ENCODE results near the gene HSD17B7.
"Not testable (repeated sequence)": the region's sequence is repeated elsewhere in the genome, so short reads cannot be mapped to it uniquely, and the experiment has no call there.

The HSD17B7 gene, protein sequence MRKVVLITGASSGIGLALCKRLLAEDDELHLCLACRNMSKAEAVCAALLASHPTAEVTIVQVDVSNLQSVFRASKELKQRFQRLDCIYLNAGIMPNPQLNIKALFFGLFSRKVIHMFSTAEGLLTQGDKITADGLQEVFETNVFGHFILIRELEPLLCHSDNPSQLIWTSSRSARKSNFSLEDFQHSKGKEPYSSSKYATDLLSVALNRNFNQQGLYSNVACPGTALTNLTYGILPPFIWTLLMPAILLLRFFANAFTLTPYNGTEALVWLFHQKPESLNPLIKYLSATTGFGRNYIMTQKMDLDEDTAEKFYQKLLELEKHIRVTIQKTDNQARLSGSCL

DNA sequence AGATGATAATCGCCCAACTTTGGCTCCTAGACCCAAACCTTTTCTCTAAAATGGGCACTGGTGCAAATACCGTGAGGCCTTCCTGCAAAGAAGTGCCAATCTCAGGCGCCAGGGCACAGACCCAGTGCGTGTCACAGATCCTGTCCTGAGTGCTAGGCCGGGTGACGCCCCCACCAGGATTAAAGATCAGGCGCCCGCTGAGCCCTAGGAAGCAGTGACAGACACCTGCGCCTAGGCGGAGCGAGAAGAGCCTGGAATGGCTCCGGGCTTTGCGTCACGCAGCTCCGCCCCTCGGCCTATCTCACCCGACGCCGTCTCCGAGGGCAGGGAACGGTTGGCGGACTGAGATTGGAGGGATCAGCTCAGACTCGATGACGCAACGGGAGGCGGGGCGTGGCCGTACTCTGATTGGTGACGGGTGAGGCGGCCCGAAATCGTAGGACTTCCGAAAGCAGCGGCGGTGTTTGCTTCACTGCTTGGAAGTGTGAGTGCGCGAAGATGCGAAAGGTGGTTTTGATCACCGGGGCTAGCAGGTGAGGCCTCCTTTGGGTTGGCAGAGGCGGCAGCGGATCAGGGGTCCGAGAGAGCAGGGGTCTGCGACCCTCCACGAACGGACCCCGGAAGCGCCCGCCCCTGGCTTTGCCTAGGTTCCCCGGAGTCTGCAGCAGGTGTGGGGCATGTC is at the start of gene HSD17B7:
TSS of gene HSD17B7 (plus strand) at position 400 of the 682 bp plus-strand sequence. CDS start at position 499, 99 bp downstream.
- DNase-seq, result peak; percentile 97

DNA sequence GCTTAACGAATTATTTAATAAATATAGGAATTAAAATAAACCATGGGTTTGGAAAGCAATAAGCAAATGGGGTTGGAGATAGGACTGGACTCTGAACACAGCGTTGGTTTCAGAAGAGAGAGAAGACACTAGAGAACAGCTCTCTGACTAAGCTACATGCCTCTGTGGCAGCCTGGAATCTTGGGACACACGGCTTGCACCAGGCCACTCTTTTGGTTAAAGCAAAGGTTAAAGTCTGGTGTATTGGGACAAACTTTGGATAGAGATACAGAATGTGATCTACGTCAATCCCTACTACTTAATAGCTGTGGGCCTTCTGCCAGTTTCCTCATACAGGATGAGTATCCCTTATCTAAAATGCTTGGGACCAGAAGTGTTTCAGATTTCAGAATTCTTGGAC is 49.7 kb upstream of the HSD17B7 start:
- no peak for DNase-seq

DNA sequence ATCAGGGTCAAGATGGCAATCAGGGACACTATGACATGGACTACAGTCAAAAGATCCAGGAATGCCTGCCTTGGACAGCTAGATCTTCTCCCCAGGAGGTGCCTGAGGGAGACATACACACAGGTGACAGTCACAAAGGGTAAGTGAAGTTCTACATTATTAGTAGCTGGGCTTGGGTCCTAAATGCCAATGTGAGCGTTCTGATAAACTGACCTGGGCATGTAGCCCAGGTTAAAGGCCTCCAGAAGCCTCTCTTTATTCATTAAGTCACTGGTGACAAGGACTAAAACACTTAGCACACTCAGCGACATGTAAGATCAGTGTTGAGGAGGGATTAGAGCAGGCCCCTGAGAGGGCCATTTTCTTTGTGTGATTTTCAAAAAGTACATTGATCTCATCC is 48.9 kb upstream of the HSD17B7 start:
- no peak for DNase-seq

DNA sequence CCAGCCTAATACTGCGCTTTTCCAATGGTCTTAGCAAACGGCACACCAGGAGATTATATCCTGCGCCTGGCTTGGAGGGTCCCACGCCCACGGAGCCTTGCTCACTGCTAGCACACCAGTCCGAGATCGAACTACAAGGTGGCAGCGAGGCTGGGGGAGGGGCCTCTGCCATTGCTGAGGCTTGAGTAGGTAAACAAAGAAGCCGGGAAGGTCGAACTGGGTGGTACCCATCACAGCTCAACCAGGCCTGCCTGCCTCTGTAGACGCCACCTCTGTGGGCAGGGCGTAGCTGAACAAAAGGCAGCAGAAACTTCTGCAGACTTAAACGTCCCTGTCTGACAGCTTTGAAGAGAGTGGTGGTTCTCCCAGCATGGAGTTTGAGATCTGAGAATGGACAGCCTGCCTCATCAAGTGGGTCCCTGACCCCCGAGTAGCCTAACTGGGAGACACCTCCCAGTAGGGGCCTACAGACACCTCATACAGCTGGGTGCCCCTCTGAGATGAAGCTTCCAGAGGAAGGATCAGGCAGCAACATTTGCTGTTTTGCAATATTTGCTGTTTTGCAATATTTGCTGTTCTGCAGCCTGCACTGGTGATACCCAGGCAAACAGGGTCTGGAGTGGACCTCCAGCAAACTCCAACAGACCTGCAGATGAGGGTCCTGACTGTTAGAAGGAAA is 44.1 kb upstream of the HSD17B7 start:
- not testable (repeated sequence) for DNase-seq

DNA sequence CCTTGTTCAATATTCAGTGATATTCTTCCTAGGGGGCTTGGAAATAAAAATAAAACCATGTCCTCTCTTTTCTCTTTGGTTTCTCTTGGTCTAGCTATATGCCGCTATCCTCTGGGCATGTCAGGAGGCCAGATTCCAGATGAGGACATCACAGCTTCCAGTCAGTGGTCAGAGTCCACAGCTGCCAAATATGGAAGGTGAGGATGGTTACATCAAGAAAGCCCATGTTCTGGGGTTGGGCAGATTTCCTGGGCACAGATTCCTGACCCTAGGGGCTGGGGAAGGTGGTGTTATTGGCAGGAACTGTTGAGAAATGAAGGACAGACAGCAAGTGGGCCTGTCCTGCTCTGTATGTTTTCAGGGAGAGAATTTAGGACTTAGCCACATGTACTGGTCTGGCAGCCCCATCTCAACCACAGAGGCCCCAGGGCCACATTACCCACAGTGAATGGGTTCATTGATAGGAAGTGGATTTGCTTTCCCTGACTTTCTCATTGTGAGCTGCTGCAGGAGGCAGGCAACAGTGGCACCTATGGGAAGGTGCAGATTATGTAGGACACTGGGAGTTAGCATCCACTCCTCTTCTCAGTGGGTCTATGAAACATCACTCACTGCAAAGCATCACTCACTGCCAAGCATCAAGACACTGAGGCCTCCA is 37.4 kb upstream of the HSD17B7 start:
- DNase-seq, result no peak

DNA sequence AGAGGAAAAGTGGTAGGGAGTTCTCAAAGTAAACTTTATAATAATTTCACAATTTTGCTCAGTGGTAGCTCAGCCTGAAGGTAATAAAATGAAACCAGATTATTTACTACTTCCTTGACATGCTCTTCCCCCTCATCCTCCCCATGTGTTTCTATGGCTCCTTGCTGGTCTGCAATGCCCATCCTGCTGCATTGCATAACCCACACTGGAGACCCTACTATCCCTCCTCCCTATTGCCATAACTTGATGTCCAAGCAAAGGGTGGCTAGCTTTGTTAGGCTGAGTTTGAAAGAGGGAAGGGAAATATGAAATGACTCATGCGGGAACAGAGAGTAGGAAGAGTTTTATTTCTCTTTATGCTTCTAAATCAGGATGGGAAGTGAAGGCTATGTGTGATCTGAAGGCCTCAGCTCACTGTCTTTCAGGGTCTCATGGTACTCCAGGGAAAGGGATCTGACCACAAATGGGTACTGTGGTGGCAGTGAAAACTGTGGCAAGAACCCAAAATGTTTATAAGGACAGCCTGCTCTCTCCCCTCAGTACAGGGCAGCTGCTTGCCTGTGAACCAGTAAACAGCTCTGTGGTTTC is 36.4 kb upstream of the HSD17B7 start:
- no peak for DNase-seq

DNA sequence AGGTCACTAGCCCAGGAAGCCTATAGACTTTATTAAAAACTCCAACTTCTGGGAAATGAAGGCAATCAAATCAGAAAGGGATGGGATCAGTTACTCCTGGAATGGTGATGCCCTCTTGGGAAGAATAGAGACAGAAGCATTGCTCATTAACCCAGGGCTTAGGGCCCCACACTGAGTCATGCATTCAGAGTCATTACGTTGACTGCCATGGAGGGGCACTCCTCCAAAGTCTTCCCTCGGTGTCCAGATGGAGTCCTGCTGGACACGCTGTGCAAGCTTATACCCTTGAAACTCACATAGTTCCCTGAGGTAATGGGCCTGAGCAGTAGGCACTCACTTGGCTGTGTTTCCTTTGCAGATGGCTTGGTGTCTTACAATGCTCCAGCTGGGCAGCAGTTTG is 35.2 kb upstream of the HSD17B7 start:
- peak; percentile 15 for DNase-seq

DNA sequence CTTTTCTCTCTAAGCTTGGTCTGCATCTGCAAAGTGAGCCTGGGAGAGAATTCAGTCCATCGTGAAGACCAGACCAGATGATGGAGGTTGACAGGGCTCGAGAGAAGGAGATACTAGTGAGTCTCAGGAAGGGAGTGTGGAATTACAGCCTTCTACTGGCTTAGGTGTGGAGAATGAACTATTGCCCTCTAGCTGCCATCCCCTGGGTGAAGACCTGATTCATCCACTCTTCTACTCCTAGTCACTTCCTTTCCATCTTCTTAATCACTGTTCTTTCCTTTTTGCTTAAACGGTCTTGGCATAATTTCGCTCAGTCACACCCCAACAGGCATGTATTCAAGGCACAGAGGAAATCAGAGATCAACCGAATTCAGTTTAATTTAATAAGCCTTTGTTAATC is 34.0 kb upstream of the HSD17B7 start:
- DNase-seq, result no peak

DNA sequence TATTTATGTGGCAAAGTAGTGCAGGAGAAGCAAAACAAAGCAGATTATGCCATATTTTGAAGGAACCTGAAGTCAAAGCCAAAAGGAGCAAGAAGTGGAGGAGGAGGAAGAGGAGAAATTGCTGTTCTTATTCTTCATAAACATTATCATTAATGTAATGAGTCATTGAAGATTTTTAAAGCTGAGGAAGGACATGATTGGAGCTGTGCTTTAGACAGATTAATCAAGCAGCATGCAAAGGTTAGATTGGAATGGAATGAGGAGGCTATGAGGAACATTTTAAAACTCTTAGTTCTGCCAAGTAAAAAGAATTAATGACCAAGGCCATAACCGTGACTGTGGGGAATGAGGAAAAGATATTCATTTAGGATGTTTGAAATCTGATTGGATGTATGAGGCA is 33.0 kb upstream of the HSD17B7 start:
- no peak for DNase-seq

DNA sequence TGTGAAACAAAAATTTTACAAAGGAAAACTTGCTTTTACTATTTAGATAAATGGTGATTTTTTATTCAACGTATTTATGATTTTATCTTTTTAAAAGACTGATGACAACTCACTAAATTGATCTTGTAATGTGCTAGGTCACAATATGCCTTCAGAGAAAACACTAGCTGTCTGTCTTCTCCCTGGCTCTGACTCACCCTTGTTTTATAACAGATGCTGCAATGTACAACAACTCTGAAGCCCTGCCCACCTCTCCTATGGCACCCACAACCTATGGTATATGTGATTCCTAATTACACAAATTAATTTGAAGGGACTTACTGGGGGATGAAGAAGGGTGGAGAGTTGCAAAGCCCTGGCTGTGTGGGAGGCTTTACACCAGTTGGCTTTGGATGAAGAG is 24.7 kb upstream of the HSD17B7 start:
- DNase-seq, result no peak

DNA sequence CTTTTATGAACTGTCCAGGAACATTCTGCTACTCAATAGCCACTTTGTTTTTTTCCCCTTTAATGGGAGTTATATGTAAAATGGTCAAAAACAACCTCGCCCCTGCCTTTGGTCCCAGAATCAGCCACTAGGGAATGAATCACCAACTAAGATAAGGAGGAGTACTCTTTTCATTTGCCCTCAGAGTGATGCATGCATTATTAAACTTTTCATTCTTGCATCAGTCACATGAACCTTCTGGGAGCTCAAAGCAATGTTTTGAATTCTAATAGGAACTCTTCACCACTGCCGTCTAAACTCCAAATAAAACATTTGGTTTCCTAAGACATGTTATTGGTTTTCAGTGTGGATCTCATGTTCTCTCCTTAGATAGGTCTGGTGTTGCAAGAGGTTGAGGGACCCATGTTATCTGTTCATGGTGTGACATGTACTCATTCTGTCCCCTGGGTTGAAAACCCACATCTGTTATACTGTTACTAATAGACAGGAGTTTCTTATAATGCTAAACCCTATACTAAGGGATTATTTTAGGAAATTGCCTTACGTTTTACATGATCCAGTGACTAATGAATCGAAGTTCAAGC is 17.8 kb upstream of the HSD17B7 start:
- no peak for DNase-seq

DNA sequence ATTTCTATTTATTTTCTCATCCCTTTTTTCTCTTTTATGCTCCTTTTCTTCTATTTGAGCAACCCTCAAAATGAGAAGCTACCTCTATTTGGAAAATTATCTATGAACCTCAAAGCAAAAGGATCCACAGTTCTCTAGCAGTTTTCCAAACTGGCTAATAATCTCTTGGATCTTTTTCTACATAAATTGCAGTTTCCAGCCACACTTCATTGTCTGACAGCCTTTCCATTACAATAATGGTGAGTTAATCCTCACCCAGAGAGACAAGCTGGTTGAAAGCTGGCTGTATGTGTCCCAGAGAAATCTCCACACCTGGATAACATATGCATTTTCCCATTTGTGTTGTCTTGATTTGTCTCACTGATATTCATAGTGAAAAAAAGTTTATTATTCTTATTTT is 16.5 kb upstream of the HSD17B7 start:
- DNase-seq, result no peak

DNA sequence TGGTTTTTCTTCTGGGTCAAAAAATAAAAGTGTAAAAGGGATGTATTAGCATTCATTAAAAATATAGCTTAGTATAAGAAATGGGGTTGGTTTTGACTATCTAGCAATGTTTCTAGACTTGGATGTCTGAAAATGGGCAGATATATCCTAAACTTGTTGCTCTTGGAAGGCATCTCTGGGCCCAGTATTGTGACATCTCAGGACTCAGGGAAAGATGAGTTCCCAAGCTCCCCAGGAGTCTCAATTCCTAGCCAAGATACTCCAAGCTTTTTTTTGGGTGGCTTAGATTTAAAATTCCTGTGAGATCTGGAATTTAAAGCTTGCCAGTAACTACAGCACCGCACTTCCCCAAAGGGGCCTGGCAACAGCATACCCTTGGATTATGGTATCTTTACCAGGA is 11.5 kb upstream of the HSD17B7 start:
- no peak for DNase-seq

DNA sequence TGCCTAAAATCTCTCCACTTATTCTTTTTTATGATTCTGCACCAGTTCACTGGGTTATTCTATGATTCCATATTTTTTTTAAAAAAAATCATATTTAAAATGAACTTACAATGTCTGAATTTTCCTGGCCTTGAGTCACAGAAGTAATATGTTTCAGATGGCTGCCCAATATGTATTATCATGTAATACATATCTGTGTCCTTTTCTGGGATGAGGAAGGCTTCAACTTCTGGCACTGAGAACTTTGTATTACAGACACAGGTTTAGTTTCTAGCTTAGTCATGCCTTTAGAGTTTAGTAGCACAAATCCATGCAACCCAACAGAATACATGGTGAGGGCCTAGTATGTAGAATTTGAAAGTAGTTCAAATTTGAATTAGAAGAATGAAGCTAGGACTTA is 7.8 kb upstream of the HSD17B7 start:
- DNase-seq, result no peak

DNA sequence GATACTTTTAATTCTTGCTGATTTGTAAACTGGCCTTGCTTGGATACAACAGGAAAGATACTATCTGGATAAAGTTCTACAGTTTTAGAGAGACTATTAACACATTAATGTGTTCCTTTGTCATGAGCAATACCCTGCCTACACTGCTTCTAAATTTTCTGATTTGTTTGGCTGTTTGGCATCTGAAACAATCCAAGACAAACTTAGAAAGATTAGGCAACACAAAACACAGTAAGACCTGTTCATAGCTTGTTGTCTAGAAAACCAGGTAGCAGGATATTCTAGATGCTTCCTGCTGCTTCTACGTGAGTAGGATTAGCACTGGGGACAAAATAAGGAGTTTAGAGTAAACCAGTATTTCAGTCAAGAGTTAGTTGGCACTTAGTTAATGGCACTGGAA is 5.6 kb upstream of the HSD17B7 start:
- DNase-seq, result not testable (repeated sequence)

DNA sequence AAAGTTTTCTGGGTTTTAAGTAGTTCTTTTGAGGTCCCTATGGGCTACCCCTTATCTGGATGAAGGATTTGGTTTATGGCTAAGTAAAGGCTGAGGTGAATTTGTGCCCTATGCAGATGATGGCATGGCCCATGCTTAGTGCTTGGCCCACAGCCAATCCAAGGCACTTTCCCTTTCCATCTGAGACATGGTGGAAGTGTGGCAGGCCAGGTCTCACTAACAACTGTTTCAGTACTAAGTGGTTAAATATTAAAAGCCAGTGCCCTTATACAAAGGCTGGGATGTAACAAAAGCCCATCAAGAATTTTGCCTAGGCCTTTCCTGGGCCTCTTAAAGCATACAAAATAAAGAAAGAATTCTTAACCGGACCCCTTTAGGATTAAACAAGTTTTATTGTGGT is 1.7 kb upstream of the HSD17B7 start:
- peak; percentile 30 for DNase-seq

DNA sequence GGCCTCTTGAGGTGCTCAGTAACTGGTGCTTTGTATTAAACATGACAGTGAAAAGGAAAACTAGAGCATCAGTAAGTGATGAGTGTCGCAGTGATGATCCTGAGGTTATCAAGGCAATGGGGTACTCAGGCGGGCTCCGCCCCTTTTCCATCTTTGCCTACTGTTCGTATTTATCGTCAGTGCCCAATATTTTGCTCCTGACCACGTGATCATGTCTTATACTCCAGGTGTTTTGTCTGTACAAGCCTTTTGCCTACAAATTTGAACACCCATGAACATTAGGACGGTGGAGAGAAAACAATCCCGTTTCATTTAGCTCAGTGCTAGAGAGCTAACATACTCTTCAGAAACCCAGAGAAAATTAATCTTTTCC is 469 bp downstream of the HSD17B7 start:
- peak; percentile 47 for DNase-seq

DNA sequence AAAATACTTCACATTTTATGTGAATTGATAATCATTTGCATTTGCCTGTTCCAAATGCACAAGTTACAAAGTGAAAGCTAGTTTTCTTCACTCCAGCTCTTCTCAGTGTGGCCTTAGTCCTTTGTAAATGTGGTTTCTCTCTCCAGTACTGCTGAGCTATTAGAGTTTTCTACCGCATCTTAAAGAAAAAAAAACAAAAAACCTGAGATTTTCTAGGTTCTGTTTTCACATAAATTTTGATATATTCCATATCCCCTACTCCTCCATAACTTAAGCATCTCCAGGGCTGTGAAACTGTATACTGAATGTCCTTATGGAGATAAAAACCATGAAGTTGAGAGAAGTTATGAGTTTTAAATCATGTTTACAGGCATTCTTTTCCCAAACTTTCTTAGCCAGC is 3.8 kb downstream of the HSD17B7 start:
- not testable (repeated sequence) for DNase-seq

DNA sequence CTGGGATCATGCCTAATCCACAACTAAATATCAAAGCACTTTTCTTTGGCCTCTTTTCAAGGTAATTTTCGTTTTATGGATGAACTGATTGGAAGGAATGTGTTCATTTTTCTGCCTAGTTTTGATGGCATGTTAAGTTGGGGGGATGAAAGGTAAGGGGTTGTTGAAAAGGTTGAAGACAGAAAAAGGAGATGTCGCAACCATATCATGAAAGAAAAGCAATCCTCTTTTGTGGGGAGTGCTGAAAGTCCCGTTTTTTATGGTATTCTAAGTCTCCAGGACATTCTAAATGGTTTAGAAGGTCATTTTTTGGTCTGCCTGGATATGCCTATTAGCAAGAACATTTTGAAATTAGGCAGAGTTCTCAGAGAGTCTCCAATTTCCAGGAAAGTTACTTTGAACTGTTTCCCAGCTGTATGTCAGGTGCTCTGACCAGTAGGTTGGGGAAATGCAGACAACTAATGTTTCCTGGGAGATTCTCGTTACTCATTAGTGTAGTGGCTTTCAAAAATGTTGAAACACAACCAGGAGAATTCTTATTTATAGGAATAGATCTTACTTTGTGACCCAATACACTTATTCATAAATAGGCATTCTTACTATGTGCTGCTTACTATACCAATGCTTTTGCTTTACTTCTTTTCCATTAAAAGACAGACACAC is 6.2 kb downstream of the HSD17B7 start:
- not testable (repeated sequence) for DNase-seq

DNA sequence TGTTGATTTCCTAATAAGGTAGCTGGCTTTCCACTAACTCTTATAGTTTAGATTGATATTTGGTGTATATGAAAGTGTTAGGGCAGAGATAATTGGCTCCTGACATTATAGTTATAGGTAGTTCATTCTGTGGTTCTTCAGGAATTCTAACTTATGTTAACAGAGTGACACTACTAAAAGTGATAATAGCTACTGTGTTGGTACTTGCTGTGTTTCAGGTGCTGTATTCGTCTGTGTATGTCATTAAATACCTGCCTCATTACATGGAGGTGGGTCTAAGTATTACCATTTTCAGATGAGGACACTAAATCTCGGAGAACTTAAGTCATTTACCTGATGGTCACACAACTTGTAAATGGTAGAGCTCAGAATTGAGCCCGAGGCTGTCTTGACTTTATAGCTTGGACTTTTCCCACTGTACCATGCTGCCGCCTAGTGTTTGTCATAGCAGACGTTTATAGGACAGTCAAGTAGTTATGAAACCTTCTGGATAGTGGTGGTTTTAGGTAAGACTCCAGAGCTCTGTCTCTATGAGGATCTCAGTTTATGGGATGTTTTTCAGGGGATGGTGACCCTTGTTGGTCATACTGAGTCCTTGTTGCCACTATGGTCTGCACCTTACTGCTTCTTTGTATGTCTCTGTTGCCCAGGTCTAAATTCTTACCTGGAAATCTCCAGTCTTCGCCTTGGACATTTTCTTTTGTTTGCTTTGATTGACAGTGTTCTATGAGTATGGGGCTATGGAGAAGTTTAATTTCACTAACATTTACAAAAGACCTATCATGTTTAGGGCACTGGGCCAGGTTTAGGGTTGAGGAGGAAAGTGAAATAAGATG is 9.7 kb downstream of the HSD17B7 start:
- DNase-seq, result peak; percentile 89

DNA sequence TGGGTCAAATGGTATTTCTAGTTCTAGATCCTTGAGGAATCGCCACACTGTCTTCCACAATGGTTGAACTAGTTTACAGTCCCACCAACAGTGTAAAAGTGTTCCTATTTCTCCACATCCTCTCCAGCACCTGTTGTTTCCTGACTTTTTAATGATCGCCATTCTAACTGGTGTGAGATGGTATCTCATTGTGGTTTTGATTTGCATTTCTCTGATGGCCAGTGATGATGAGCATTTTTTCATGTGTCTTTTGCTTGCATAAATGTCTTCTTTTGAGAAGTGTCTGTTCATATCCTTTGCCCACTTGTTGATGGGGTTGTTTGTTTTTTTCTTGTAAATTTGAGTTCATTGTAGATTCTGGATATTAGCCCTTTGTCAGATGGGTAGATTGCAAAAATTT is 17.0 kb downstream of the HSD17B7 start:
- not testable (repeated sequence) for DNase-seq

Measured in NCI-H82 (cell line).